ENCODE measurements around the gene RRAD.

- TF ChIP-seq CTCF (IDR thresholded peaks at IDR 0.05), result no peak
- peak in 1 of 2 donors; percentile 37 for TF ChIP-seq POLR2A (IDR thresholded peaks at IDR 0.05)
Observed at GRCh38 chr16:66905633-66906539, 19.4 kb downstream of the RRAD start.

Measured in heart left ventricle (tissue), 13 donors.